ENCODE data around the gene NPHP4.

GRCh38 chr1:5821540-5822176 is 170.6 kb downstream of the NPHP4 start:
- TF ChIP-seq CTCF (IDR thresholded peaks at IDR 0.05) (no peak), POLR2A (IDR thresholded peaks at IDR 0.05) (no peak)

All from lower leg skin (tissue), 3 donors.